Measurements from ENCODE around the gene BRSK2.

DNA sequence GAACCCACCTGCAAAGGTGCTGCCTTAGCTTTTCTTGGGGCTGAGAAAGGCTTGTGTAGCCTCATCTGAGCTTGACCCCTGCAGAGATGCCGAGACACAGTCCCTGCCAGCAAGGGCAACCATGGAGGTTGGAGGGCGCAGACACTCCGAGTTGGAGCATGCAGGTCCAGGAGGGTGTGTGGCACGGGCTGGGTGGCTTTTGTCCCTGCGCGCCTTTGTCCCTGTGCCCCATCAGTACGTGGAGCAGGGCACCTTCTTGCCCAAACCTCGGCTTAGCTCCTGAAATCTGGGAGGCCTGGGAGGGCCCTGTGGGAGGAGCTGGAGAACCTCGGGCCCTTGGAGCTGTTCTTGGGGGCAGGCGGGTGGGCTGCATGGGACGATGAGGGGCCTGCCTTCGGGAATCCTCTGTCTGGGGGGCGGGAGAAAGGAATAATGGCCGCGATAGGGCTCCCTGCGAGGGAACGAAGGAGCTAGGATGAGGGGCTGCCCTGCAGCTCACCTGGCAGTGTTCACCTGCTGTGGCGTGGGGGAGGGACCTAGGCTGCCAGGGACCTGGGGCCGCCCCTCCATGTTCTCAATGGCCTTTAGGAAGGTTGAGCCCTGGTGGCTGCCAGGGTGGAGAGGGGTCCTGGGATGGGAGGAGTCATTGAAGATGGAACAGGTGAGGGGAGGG lies 3.4 kb downstream of the BRSK2 start:
- TF ChIP-seq CTCF (IDR thresholded peaks at IDR 0.05) (no peak), ZFX (IDR thresholded peaks at IDR 0.05; ENCODE audit: borderline replicate concordance) (no peak)

Measured in 22Rv1 (cell line).